HFFc6 (cell line): ENCODE measurements around the gene SBK1. TPM values are rescaled to one million over a fixed set of nuclear protein-coding genes. Genes with fewer than 3 reads are reported as not detected.
A peak's percentile ranks its signal among the peaks of the same experiment; 100 is the strongest.
"Not testable (repeated sequence)": the region's sequence is repeated elsewhere in the genome, so short reads cannot be mapped to it uniquely, and the experiment has no call there.

Source experiments
- DNase-seq: peaks from one replicate; pipeline ENCODE4 v3.0.0-alpha.2; 2018
- H3K27ac Mint-ChIP-seq: 2 replicates; pipeline ENCODE4 v1.8.0; 2020; ENCODE audit warnings: mild to moderate bottlenecking, mixed read lengths
- H3K27me3 Mint-ChIP-seq: 2 replicates; pipeline ENCODE4 v1.8.0; 2021; ENCODE audit warnings: mild to moderate bottlenecking, moderate library complexity, mixed read lengths; ENCODE audit not compliant: insufficient read depth
- H3K36me3 Mint-ChIP-seq: 2 replicates; pipeline ENCODE4 v1.8.0; 2021; ENCODE audit warnings: low read depth, mixed read lengths
- H3K4me1 Mint-ChIP-seq: 2 replicates; pipeline ENCODE4 v1.8.0; 2020; ENCODE audit warnings: low read depth, mixed read lengths
- H3K4me3 Mint-ChIP-seq: 2 replicates; pipeline ENCODE4 v1.8.0; 2020; ENCODE audit warnings: mild to moderate bottlenecking, moderate library complexity, mixed read lengths
- H3K9me3 Mint-ChIP-seq: 2 replicates; pipeline ENCODE4 v1.8.0; 2020; ENCODE audit warnings: mild to moderate bottlenecking, mixed read lengths
- CTCF ChIP-seq: fragments of 200-600 bp; sonication (generic); IDR thresholded peaks from 2 replicates; pipeline ENCODE4 v1.5.0; 2021; ENCODE audit warnings: antibody characterized with exemption, mild to moderate bottlenecking
- total RNA-seq, 6 experiments: library from RNA; stranded (reverse); fragmentation: NEBNext Ultra II Directional; extraction: Animal tissue kit (Norgen Biotek cat#: 25700); gene quantifications; 2 replicates in 1 of 6; 3 replicates in 5 of 6; pipeline ENCODE4 v1.2.3, GENCODE V29; 2021

The SBK1 gene
- total RNA-seq, 6 experiments from 2014 or later, result not detected

- H3K27me3 Mint-ChIP-seq, result peaks cover 3% of the 10 kb centered on the region; the same call in 1 of the 2 replicates
- H3K27ac Mint-ChIP-seq, result no peak overlapping the region
- no peak overlapping the region for H3K4me3 Mint-ChIP-seq
- H3K36me3 Mint-ChIP-seq, result no peaks in the 10 kb centered on the region
- TF ChIP-seq CTCF, result no peak
- no peaks in the 10 kb centered on the region for H3K9me3 Mint-ChIP-seq
- no peak for DNase-seq
- peaks cover 5% of the 10 kb centered on the region; the same call in 1 of the 2 replicates for H3K4me1 Mint-ChIP-seq
These were observed 32.6 kb downstream of the SBK1 start for GRCh38 chr16:28324887-28325279.

DNA sequence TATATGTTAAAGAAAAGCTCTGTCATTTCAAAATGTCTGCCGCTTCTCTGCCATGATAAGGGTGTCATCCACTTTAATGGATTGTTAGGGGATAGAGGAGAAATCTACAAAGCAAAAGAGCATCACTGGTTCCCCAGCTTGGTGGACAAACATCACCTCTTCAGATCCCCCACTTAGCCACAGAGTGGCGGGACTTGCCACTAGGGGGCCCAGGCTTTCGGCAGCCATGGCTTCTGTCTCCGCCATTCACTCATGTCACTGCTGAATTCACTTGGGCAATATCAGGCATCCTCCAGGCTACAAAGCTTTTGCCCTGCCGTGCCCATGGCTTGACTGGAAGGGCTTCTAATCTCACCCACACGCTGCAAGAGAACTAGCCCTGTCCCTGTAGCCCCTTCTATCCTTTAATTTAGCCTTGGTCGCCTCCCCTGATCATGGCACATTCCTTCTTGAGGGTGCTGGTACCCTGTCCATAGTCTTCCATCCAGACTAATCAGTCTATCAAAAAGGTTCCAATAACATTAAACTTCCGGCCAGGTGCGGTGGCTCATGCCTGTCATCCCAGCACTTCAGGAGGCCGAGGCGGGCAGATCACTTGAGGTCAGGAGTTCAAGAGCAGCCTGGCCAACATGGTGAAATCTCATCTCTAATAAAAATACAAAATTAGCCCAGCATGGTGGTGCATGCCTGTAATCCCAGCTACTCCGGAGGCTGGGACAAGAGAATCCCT is 34.7 kb downstream of the SBK1 start:
- Mint-ChIP-seq H3K27me3 (peaks cover 3% of the 10 kb centered on the region; the same call in 1 of the 2 replicates), H3K27ac (no peak overlapping the region), H3K4me1 (peaks cover 5% of the 10 kb centered on the region; the same call in 1 of the 2 replicates), H3K9me3 (no peaks in the 10 kb centered on the region), H3K4me3 (no peak overlapping the region), H3K36me3 (no peaks in the 10 kb centered on the region)
- DNase-seq, result peak; percentile 34
- peak; percentile 81 for TF ChIP-seq CTCF

DNA sequence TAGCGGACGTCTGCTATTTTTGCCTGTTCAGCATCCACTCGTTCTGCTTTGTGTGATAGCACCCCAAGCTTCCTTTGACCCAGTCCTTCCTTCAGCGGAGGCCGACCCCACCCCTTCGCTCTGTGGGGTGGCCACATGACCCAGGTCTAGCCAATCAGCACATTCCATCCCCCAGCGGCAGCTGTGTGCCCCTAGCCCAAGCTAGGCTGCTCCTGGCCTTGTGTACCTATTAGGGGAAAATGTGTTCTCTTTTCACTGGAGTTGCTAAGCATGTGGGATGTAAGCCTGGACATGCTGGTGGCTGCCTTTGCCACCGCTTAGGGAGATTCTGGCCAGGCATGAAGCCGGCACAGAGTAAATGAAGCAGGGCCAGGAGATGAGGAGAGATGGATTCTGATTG is 37.9 kb downstream of the SBK1 start:
- H3K4me3 Mint-ChIP-seq, DNase-seq, H3K27me3 Mint-ChIP-seq, H3K27ac Mint-ChIP-seq, H3K9me3 Mint-ChIP-seq, H3K4me1 Mint-ChIP-seq, H3K36me3 Mint-ChIP-seq: not testable (repeated sequence)

- not testable (repeated sequence) for H3K27me3 Mint-ChIP-seq, DNase-seq, H3K4me1 Mint-ChIP-seq, H3K9me3 Mint-ChIP-seq, H3K36me3 Mint-ChIP-seq, H3K4me3 Mint-ChIP-seq, H3K27ac Mint-ChIP-seq
These were observed 38.7 kb downstream of the SBK1 start for GRCh38 chr16:28330981-28331380.

DNA sequence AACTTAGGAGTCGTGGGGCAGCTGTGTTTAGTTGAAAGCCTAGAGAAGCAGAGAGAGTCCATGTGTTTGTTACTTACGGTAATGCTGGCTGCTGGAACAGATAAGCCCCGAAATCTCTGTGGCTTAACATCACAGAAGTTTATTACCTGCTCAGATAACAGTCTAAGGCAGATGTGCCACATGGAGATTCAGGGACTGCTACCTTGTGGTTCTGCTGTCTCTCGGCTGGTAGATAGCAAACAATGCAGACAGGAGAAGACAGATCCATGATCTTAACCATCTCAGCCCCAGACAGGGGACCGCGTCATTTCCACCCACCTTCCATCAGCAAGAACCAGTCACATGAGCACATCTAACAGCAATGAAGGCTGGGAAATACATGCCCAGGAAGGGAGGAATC is 40.3 kb downstream of the SBK1 start:
- DNase-seq, H3K4me3 Mint-ChIP-seq, H3K4me1 Mint-ChIP-seq, H3K9me3 Mint-ChIP-seq, H3K36me3 Mint-ChIP-seq, H3K27ac Mint-ChIP-seq, H3K27me3 Mint-ChIP-seq: not testable (repeated sequence)

GRCh38 chr16:28335678-28336077 is 43.4 kb downstream of the SBK1 start:
- H3K4me1 Mint-ChIP-seq, H3K27ac Mint-ChIP-seq, H3K27me3 Mint-ChIP-seq, DNase-seq, H3K4me3 Mint-ChIP-seq, H3K36me3 Mint-ChIP-seq, H3K9me3 Mint-ChIP-seq: not testable (repeated sequence)

GRCh38 chr16:28336940-28337710 is 44.8 kb downstream of the SBK1 start:
- peak; percentile 25 for DNase-seq
- H3K27ac Mint-ChIP-seq, H3K9me3 Mint-ChIP-seq, H3K36me3 Mint-ChIP-seq, H3K4me1 Mint-ChIP-seq, H3K4me3 Mint-ChIP-seq, H3K27me3 Mint-ChIP-seq: not testable (repeated sequence)

- not testable (repeated sequence) for H3K4me1 Mint-ChIP-seq, H3K4me3 Mint-ChIP-seq, H3K27me3 Mint-ChIP-seq, DNase-seq, H3K36me3 Mint-ChIP-seq, H3K9me3 Mint-ChIP-seq, H3K27ac Mint-ChIP-seq
These were observed 45.9 kb downstream of the SBK1 start for GRCh38 chr16:28338230-28338629.

- H3K4me1 Mint-ChIP-seq, DNase-seq, H3K36me3 Mint-ChIP-seq, H3K27me3 Mint-ChIP-seq, H3K9me3 Mint-ChIP-seq, H3K27ac Mint-ChIP-seq, H3K4me3 Mint-ChIP-seq: not testable (repeated sequence)
These were observed 70.3 kb downstream of the SBK1 start for GRCh38 chr16:28362600-28362999.

DNA sequence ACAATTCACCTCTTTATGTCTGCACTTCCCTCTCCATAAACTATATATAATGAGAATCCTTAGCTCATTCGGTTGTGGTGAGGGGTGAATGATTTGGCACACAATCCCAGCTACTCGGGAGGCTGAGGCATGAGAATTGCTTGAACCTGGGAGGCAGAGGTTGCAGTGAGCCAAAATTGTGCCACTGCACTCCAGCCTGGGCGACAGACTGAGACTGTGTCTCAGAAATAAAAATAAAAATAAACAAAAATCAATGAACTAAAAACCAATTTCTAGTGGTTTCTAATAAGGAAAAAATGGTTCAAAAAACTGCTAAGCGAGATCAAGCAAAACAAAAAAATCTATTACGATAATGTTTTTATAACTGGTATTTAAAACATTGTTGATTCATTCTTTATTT is 71.1 kb downstream of the SBK1 start, which contains the start of gene NPIPB6:
Gene NPIPB6, minus strand, starts transcription at position 101 of the 400 bp plus-strand sequence. CDS start 686 bp downstream, outside the sequence.
- H3K9me3 Mint-ChIP-seq, result not testable (repeated sequence)

More for the DNA sequence above, 71.1 kb downstream of the SBK1 start, which contains the start of gene NPIPB6:
- not testable (repeated sequence) for H3K36me3 Mint-ChIP-seq, DNase-seq, H3K27ac Mint-ChIP-seq, H3K4me1 Mint-ChIP-seq, H3K27me3 Mint-ChIP-seq, H3K4me3 Mint-ChIP-seq
